Measurements from ENCODE around the gene SCAP. TPM values are rescaled to one million over a fixed set of nuclear protein-coding genes. Genes with fewer than 3 reads are reported as not detected.
A peak's percentile ranks its signal among the peaks of the same experiment; 100 is the strongest.

Gene SCAP
- total and polyA plus RNA-seq, 2 of the 13 experiments (the other 11 are each of a cell fraction or from before 2014, with no cell fraction given), result 40.4 to 53.3 TPM

DNA sequence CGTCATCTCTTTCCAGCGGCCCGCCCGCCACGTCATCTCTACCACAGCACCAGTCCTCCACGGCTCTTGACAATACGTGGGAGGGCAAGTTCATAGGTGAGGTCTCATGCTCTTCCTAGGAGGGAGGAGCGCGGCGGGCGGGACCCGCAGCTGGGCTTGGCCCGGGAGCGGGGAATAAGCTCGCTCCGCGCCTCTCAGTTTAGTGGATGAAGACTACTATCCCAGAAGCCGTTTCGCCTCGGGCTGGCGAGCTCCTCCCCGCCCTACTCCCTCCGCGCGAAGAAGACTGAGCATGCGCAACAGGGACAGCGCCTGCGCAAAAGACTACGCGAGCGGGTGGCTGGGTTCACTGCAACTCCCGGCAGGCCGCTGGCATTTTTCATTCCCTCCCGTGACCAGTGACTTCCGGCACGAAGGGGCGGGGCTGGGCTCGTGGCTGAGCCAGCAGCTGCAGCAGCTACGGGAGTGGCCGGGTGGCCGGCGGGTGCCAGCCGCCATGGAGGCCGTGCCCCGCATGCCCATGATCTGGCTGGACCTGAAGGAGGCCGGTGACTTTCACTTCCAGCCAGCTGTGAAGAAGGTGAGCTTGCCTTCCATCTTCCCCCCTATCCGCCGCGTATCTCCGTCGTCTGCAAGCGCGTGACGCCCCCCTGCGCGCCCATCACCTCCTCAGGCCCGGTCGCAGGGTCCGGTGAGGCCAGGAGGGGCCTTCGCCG, 95.0 kb downstream of the SCAP start, which contains the start of gene PTPN23 (continued):
- no peak for TF ChIP-seq ZBTB40 (IDR thresholded peaks at IDR 0.05)
- TF ChIP-seq ZBTB40 (CRISPR knock-in tag; IDR thresholded peaks at IDR 0.05), result no peak; the same call in 1 of the 2 replicates
- TF ChIP-seq GZF1 (CRISPR knock-in tag; IDR thresholded peaks at IDR 0.05), result no peak
- peak; percentile 42; the same call in 1 of the 2 replicates for TF ChIP-seq ZNF558 (CRISPR knock-in tag; IDR thresholded peaks at IDR 0.05; ENCODE audit: borderline replicate concordance)
- no peak for TF ChIP-seq ZNF572 (CRISPR knock-in tag; IDR thresholded peaks at IDR 0.05)
- no peak for TF ChIP-seq FLYWCH1 (CRISPR knock-in tag; IDR thresholded peaks at IDR 0.05)
- TF ChIP-seq, protein P1, sequence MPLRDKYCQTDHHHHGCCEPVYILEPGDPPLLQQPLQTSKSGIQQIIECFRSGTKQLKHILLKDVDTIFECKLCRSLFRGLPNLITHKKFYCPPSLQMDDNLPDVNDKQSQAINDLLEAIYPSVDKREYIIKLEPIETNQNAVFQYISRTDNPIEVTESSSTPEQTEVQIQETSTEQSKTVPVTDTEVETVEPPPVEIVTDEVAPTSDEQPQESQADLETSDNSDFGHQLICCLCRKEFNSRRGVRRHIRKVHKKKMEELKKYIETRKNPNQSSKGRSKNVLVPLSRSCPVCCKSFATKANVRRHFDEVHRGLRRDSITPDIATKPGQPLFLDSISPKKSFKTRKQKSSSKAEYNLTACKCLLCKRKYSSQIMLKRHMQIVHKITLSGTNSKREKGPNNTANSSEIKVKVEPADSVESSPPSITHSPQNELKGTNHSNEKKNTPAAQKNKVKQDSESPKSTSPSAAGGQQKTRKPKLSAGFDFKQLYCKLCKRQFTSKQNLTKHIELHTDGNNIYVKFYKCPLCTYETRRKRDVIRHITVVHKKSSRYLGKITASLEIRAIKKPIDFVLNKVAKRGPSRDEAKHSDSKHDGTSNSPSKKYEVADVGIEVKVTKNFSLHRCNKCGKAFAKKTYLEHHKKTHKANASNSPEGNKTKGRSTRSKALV (CRISPR knock-in tag; IDR thresholded peaks at IDR 0.05), result no peak; the same call in 1 of the 2 replicates
- TF ChIP-seq RELA (CRISPR knock-in tag; IDR thresholded peaks at IDR 0.05), result no peak
- TF ChIP-seq FOXO4 (CRISPR knock-in tag; conservative IDR thresholded peaks at IDR 0.05), result peak; percentile 85; the same call in 1 of the 2 replicates
- peak; percentile 52; the same call in 1 of the 2 replicates for TF ChIP-seq CAMTA2 (CRISPR knock-in tag; IDR thresholded peaks at IDR 0.05; ENCODE audit: borderline replicate concordance)
- no peak; the same call in 1 of the 2 replicates for TF ChIP-seq ZNF230 (CRISPR knock-in tag; IDR thresholded peaks at IDR 0.05)
- no peak; the same call in 1 of the 2 replicates for TF ChIP-seq RXRB (CRISPR knock-in tag; IDR thresholded peaks at IDR 0.05; ENCODE audit: borderline replicate concordance)
- peak; percentile 82; the same call in 1 of the 2 replicates for TF ChIP-seq NR2C2 (CRISPR knock-in tag; IDR thresholded peaks at IDR 0.05; ENCODE audit: borderline replicate concordance)
- no peak; the same call in none of the 2 replicates for TF ChIP-seq POGZ (CRISPR knock-in tag; IDR thresholded peaks at IDR 0.05)
- TF ChIP-seq, protein P2, sequence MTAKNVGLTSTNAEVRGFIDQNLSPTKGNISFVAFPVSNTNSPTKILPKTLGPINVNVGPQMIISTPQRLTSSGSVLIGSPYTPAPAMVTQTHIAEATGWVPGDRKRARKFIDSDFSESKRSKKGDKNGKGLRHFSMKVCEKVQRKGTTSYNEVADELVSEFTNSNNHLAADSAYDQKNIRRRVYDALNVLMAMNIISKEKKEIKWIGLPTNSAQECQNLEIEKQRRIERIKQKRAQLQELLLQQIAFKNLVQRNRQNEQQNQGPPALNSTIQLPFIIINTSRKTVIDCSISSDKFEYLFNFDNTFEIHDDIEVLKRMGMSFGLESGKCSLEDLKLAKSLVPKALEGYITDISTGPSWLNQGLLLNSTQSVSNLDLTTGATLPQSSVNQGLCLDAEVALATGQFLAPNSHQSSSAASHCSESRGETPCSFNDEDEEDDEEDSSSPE (CRISPR knock-in tag; IDR thresholded peaks at IDR 0.05), result no peak; the same call in 1 of the 2 replicates

All from HepG2 (cell line).